Neuron (in vitro differentiated cells): ENCODE results near the gene ZNF862.
"Not testable (repeated sequence)": the region's sequence is repeated elsewhere in the genome, so short reads cannot be mapped to it uniquely, and the experiment has no call there.

Experiments
- H2AFZ ChIP-seq: one replicate; pipeline ENCODE4 v1.6.1; 2013; ENCODE audit warnings: low read depth, mild to moderate bottlenecking, inconsistent platforms, low read length, moderate library complexity
- H3K27me3 ChIP-seq: one replicate; pipeline ENCODE4 v1.6.1; 2013; ENCODE audit warnings: low read length; ENCODE audit not compliant: insufficient read depth
- H3K36me3 ChIP-seq: one replicate; pipeline ENCODE4 v1.6.1; 2013; ENCODE audit warnings: low read length; ENCODE audit not compliant: insufficient read depth
- H3K4me1 ChIP-seq: one replicate; pipeline ENCODE4 v1.6.1; 2013; ENCODE audit warnings: low read length; ENCODE audit not compliant: insufficient read depth
- H3K4me3 ChIP-seq: 2 replicates; pipeline ENCODE4 v1.5.1; 2013; ENCODE audit warnings: mild to moderate bottlenecking, low read length, moderate library complexity
- H3K9me3 ChIP-seq: one replicate; pipeline ENCODE4 v1.6.1; 2013; ENCODE audit warnings: low read length

The ZNF862 gene

GRCh38 chr7:149910219-149910618 is 72.0 kb downstream of the ZNF862 start:
- H2AFZ ChIP-seq, H3K4me3 ChIP-seq, H3K36me3 ChIP-seq, H3K27me3 ChIP-seq, H3K4me1 ChIP-seq, H3K9me3 ChIP-seq: not testable (repeated sequence)

- not testable (repeated sequence) for H3K4me1 ChIP-seq, H2AFZ ChIP-seq, H3K36me3 ChIP-seq, H3K27me3 ChIP-seq, H3K9me3 ChIP-seq, H3K4me3 ChIP-seq
Measured at GRCh38 chr7:149912126-149912525, 74.0 kb downstream of the ZNF862 start.
